Sigmoid colon (tissue), 4 donors: ENCODE measurements around the gene SPINK9.

Experiments used
- CTCF ChIP-seq, 4 experiments: fragments of 450-650 bp in 3 of 4; fragments of 200-600 bp in 1 of 4; IDR thresholded peaks; one replicate each; pipeline ENCODE4 v1.5.1; 2016 to 2019; ENCODE audit warnings: antibody characterized with exemption in 4 of 4, mild to moderate bottlenecking in 3 of 4, moderate library complexity in 2 of 4
- EP300 ChIP-seq, 4 donors: sonication (generic); formaldehyde crosslinking; IDR thresholded peaks; one replicate each; pipeline ENCODE4 v1.6.1; 2017; ENCODE audit warnings: antibody characterized with exemption in 4 of 4
- POLR2A ChIP-seq, 2 donors: fragments of 450-650 bp; IDR thresholded peaks; one replicate each; pipeline ENCODE4 v1.6.1; 2016; ENCODE audit warnings: antibody characterized with exemption in 2 of 2, mild to moderate bottlenecking in 2 of 2, moderate library complexity in 2 of 2
- POLR2AphosphoS5 ChIP-seq, 4 donors: sonication (generic); formaldehyde crosslinking; IDR thresholded peaks; one replicate each; pipeline ENCODE4 v1.6.1; 2017; ENCODE audit warnings: antibody characterized with exemption in 4 of 4

- TF ChIP-seq POLR2A (IDR thresholded peaks at IDR 0.05): no peak
- no peak for TF ChIP-seq CTCF (IDR thresholded peaks at IDR 0.05)
- TF ChIP-seq POLR2AphosphoS5 (IDR thresholded peaks at IDR 0.05): no peak
- TF ChIP-seq EP300 (IDR thresholded peaks at IDR 0.05): no peak
Observed at GRCh38 chr5:148309746-148310145, 25.6 kb upstream of the SPINK9 start.
